Activated effector memory CD4-positive, alpha-beta T cell treated with anti-CD3 and anti-CD28 coated beads, Interleukin-2, amount 50 U/mL, for 16 hours (primary cell): Measurements from ENCODE around the gene MEPE.
"Not testable (repeated sequence)": the region's sequence is repeated elsewhere in the genome, so short reads cannot be mapped to it uniquely, and the experiment has no call there.

Experiments
- DNase-seq: peaks from one replicate; pipeline ENCODE4 v3.0.0-alpha.2; 2020

Gene MEPE

GRCh38 chr4:87890753-87891152, 58.0 kb downstream of the MEPE start:
- not testable (repeated sequence) for DNase-seq

GRCh38 chr4:87895964-87896621, 63.3 kb downstream of the MEPE start:
- DNase-seq = no peak
